B cell (primary cell): Measurements from ENCODE around the gene NCKAP5L. TPM values are rescaled to one million over a fixed set of nuclear protein-coding genes. Genes with fewer than 3 reads are reported as not detected.

Experiments used
- ATAC-seq: fragments of 200-7000 bp; cut with Tn5 transposase; one replicate; pipeline ENCODE4 v1.10.0; 2021; ENCODE audit warnings: low read depth, mild to moderate bottlenecking, moderate number of reproducible peaks, moderate library complexity
- CTCF ChIA-PET: fragments of 350-600 bp; sonication (Branson Sonifier 250); formaldehyde crosslinking; loops from one replicate; lab custom pipeline; 2021; ENCODE audit warnings: antibody characterized with exemption, inconsistent platforms; lab: Charles Lee
- POLR2A ChIA-PET: fragments of 350-600 bp; sonication (Branson Sonifier 250); formaldehyde crosslinking; loops from one replicate; lab custom pipeline; 2021; ENCODE audit warnings: antibody characterized with exemption; lab: Charles Lee
- DNase-seq: peaks from one replicate; pipeline ENCODE4 v3.0.0; 2013
- H2AFZ ChIP-seq: 2 replicates; pipeline ENCODE4 v1.6.1; 2012; ENCODE audit warnings: mild to moderate bottlenecking, low read depth, low read length; ENCODE audit not compliant: insufficient read depth, poor library complexity, severe bottlenecking
- H3K27ac ChIP-seq, 2 donors: 1 replicate in 1 of 2; 2 replicates in 1 of 2; pipeline ENCODE4 v1.5.1; 2012 to 2013; ENCODE audit warnings: low read length in 2 of 2, mild to moderate bottlenecking in 2 of 2, moderate library complexity in 1 of 2
- H3K27me3 ChIP-seq, 4 experiments: fragments of 200-600 bp in 1 of 4; sonication (generic) in 1 of 4; replicated peaks in 1 of 4; 1 replicate in 2 of 4; 2 replicates in 2 of 4; pipeline versions ENCODE4 v1.6.1 to v1.7.0; 2013 to 2016; ENCODE audit warnings: low read length in 3 of 4, mild to moderate bottlenecking in 2 of 4, mixed read lengths in 1 of 4, moderate library complexity in 1 of 4; ENCODE audit not compliant: insufficient read depth in 4 of 4, control insufficient read depth in 3 of 4; ENCODE audit errors: control extremely low read depth in 1 of 4
- H3K36me3 ChIP-seq, 2 experiments: replicated peaks in 1 of 2; 1 replicate in 1 of 2; 2 replicates in 1 of 2; pipeline versions ENCODE4 v1.6.1 to v1.7.1; 2013; ENCODE audit warnings: low read length in 1 of 2; ENCODE audit not compliant: insufficient read depth in 2 of 2, control insufficient read depth in 1 of 2; ENCODE audit errors: control extremely low read depth in 1 of 2, extremely low read depth in 1 of 2
- H3K4me1 ChIP-seq, 2 donors: fragments of 200-600 bp in 1 of 2; sonication (generic) in 1 of 2; 1 replicate in 1 of 2; 2 replicates in 1 of 2; pipeline versions ENCODE4 v1.5.1 to v1.6.1; 2013 to 2017; ENCODE audit warnings: low read length in 2 of 2; ENCODE audit not compliant: control insufficient read depth in 2 of 2, insufficient read depth in 2 of 2
- H3K4me2 ChIP-seq: replicated peaks from 2 replicates; pipeline ENCODE3; 2012; ENCODE audit warnings: mild to moderate bottlenecking, low read depth, low read length; ENCODE audit not compliant: poor library complexity, severe bottlenecking
- H3K4me3 ChIP-seq, 5 experiments: fragments of 200-600 bp in 1 of 5; sonication (generic) in 1 of 5; 1 replicate in 3 of 5; 2 replicates in 2 of 5; pipeline versions ENCODE4 v1.5.1 to v1.7.0; 2011 to 2016; ENCODE audit warnings: low read length in 4 of 5, mild to moderate bottlenecking in 4 of 5, low read depth in 2 of 5, control low read depth in 1 of 5, moderate library complexity in 1 of 5; ENCODE audit not compliant: insufficient read depth in 1 of 5; ENCODE audit errors: control extremely low read depth in 1 of 5, extremely low read depth in 1 of 5
- H3K79me2 ChIP-seq: fragments of 200-600 bp; sonication (generic); one replicate; pipeline ENCODE4 v1.6.0; 2016; ENCODE audit warnings: low read length; ENCODE audit not compliant: control insufficient read depth, insufficient read depth
- H3K9ac ChIP-seq: fragments of 200-600 bp; sonication (generic); 2 replicates; pipeline ENCODE4 v1.6.1; 2017; ENCODE audit warnings: mild to moderate bottlenecking, low read length, moderate library complexity
- H3K9me3 ChIP-seq, 3 donors: one replicate each; pipeline versions ENCODE4 v1.6.1 to v1.7.1; 2013; ENCODE audit warnings: low read length in 2 of 3; ENCODE audit not compliant: control insufficient read depth in 2 of 3, insufficient read depth in 1 of 3; ENCODE audit errors: control extremely low read depth in 1 of 3
- H4K20me1 ChIP-seq: 2 replicates; pipeline ENCODE4 v1.6.0; 2012; ENCODE audit warnings: mild to moderate bottlenecking, low read length; ENCODE audit not compliant: insufficient read depth, control insufficient read depth, poor library complexity, severe bottlenecking
- H3K27ac Mint-ChIP-seq: one replicate; pipeline ENCODE4 v1.8.0; 2021; ENCODE audit warnings: mixed read lengths
- H3K27me3 Mint-ChIP-seq: one replicate; pipeline ENCODE4 v1.8.0; 2021; ENCODE audit warnings: mixed read lengths
- H3K4me1 Mint-ChIP-seq: one replicate; pipeline ENCODE4 v1.8.0; 2021; ENCODE audit warnings: mixed read lengths
- H3K4me3 Mint-ChIP-seq: one replicate; pipeline ENCODE4 v1.8.0; 2021; ENCODE audit warnings: mixed read lengths
- H3K9me3 Mint-ChIP-seq: one replicate; pipeline ENCODE4 v1.8.0; 2022; ENCODE audit warnings: mixed read lengths; ENCODE audit not compliant: insufficient read depth
- EZH2 ChIP-seq: IDR thresholded peaks from 2 replicates; pipeline ENCODE4 v1.6.1; 2012; ENCODE audit warnings: borderline replicate concordance, low read depth, mild to moderate bottlenecking, moderate library complexity, low read length; ENCODE audit not compliant: insufficient read depth, poor library complexity, severe bottlenecking
- WGBS: methylation state at CpG from one replicate; pipeline ENCODE4 v1.1.5; 2013; ENCODE audit warnings: missing lambda C conversion rate; ENCODE audit not compliant: insufficient coverage; 5-methylcytosine and 5-hydroxymethylcytosine counted together
- intact Hi-C: fragments of 100-400 bp; cut with micrococcal nuclease; formaldehyde crosslinking; loops from one replicate; pipeline ENCODE4 v1.10.0; 2022
- polyA plus RNA-seq: library from polyadenylated mRNA; depleted of rRNA; stranded (reverse); fragments of >200 nt; gene quantifications from 2 replicates; pipeline ENCODE4 v1.2.3, GENCODE V29; 2012
- total RNA-seq, 2 donors: library from RNA; stranded (reverse); fragments of 120-200 nt in 1 of 2; gene quantifications; 1 replicate in 1 of 2; 2 replicates in 1 of 2; pipeline versions ENCODE4 v1.2.3 to v1.2.4, GENCODE V29; 2013 to 2022
- TF ChIP-seq, protein P1 (sequence below): fragments of 200-600 bp; IDR thresholded peaks from one replicate; pipeline ENCODE4 v1.8.0; 2022; ENCODE audit warnings: antibody characterized with exemption, mild to moderate bottlenecking

The NCKAP5L gene
- total and polyA plus RNA-seq, 2 donors (not counting 1 experiment from before 2014, with no cell fraction given) = 3.2 to 13.2 TPM

- Histone ChIP-seq H3K27ac (no peak overlapping the region), H3K4me1 (peaks cover 36 to 39% of the 10 kb centered on the region in 2 donors), H3K36me3 (no peaks in the 10 kb centered on the region), H3K9ac (no peak overlapping the region), H3K27me3 (no peaks in the 10 kb centered on the region), H4K20me1 (peaks cover 7% of the 10 kb centered on the region), H3K79me2 (peaks cover 40% of the 10 kb centered on the region), H2AFZ (no peak overlapping the region), H3K4me2 (peak overlapping the region; percentile 22), H3K9me3 (no peaks in the 10 kb centered on the region), H3K4me3 (no peak overlapping the region)
- Mint-ChIP-seq H3K4me3 (no peak overlapping the region), H3K9me3 (no peaks in the 10 kb centered on the region), H3K27ac (peak overlapping the region; percentile 48), H3K27me3 (no peaks in the 10 kb centered on the region), H3K4me1 (peaks cover 49% of the 10 kb centered on the region)
- POLR2A ChIA-PET = no interaction called here
- intact Hi-C loops = loop anchor here (5.0 kb wide), 2 partner anchors 183 to 258 kb away; partner anchors contain the start of gene MCRS1
- CTCF ChIA-PET = interaction anchor here (2.2 kb wide), 1 partner anchor 47 kb away, joined by 7 read pairs; no protein-coding TSS in a partner anchor
- TF ChIP-seq EZH2 = no peak
- TF ChIP-seq, protein P1, sequence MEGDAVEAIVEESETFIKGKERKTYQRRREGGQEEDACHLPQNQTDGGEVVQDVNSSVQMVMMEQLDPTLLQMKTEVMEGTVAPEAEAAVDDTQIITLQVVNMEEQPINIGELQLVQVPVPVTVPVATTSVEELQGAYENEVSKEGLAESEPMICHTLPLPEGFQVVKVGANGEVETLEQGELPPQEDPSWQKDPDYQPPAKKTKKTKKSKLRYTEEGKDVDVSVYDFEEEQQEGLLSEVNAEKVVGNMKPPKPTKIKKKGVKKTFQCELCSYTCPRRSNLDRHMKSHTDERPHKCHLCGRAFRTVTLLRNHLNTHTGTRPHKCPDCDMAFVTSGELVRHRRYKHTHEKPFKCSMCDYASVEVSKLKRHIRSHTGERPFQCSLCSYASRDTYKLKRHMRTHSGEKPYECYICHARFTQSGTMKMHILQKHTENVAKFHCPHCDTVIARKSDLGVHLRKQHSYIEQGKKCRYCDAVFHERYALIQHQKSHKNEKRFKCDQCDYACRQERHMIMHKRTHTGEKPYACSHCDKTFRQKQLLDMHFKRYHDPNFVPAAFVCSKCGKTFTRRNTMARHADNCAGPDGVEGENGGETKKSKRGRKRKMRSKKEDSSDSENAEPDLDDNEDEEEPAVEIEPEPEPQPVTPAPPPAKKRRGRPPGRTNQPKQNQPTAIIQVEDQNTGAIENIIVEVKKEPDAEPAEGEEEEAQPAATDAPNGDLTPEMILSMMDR = no peak
- ATAC-seq (no peak), DNase-seq (no peak)
- WGBS = 65% methylated on average over 2 of the region's 4 CpGs
Measured at GRCh38 chr12:49824895-49825294, 3.3 kb downstream of the NCKAP5L start.

DNA sequence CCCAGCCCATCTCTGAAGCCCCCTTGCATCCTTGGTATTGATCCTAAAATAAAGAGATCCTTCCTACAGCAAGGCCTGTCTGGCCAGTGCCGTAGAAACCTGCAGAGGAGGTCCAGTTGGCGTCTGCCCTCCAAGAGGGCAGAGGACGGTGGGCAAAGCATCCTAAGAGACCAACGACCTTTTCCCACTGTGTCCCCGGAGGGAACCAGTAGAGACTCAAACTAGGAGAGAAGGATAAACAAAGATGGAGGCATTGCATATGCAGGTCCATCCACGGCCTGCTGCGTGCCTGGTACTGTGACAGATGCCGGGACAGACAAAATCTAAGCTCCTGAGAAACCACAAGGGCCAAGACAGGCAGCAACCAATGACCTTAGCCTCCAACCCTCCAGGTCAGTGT, 3.8 kb downstream of the NCKAP5L start:
- POLR2A ChIA-PET = no interaction called here
- Mint-ChIP-seq H3K9me3 (no peaks in the 10 kb centered on the region), H3K4me1 (peaks cover 52% of the 10 kb centered on the region), H3K27me3 (no peaks in the 10 kb centered on the region), H3K27ac (no peak overlapping the region), H3K4me3 (no peak overlapping the region)
- TF ChIP-seq EZH2 = no peak
- TF ChIP-seq, protein P1 = no peak
- Histone ChIP-seq H3K9ac (no peak overlapping the region), H3K4me1 (peaks cover 36 to 39% of the 10 kb centered on the region in 2 donors), H4K20me1 (peaks cover 7% of the 10 kb centered on the region), H3K27ac (no peak overlapping the region), H3K4me2 (no peak overlapping the region), H3K4me3 (no peak overlapping the region), H2AFZ (no peak overlapping the region), H3K36me3 (no peaks in the 10 kb centered on the region), H3K9me3 (no peaks in the 10 kb centered on the region), H3K27me3 (no peaks in the 10 kb centered on the region), H3K79me2 (peaks cover 41% of the 10 kb centered on the region)
- DNase-seq = no peak
- CTCF ChIA-PET = interaction anchor here (2.2 kb wide), 1 partner anchor 47 kb away, joined by 7 read pairs; no protein-coding TSS in a partner anchor
- intact Hi-C loops = no loop called here
- ATAC-seq = no peak
- WGBS = 95% methylated on average over 7 of the region's 8 CpGs
